ENCODE data around the gene OSER1. TPM values are rescaled to one million over a fixed set of nuclear protein-coding genes. Genes with fewer than 3 reads are reported as not detected.

The OSER1 gene
- total RNA-seq, 1 experiment from 2014 or later = 35.7 TPM

- H2BK12ac ChIP-seq (ENCODE audit: insufficient read length, low read depth, low read length) = no peak overlapping the region
- peak overlapping the region in 1 of 3 experiments; percentile 60; a peak in 1 of 7 replicates for H3K27ac Mint-ChIP-seq
- H2AK5ac ChIP-seq (ENCODE audit: insufficient read length, low read length) = no peak overlapping the region
- no peaks in the 10 kb centered on the region for H3K79me1 ChIP-seq (ENCODE audit: insufficient read depth, low read depth, low read length, poor library complexity, severe bottlenecking)
- H3K23me2 ChIP-seq (ENCODE audit: insufficient read length, low read depth, low read length, poor library complexity, severe bottlenecking) = no peaks in the 10 kb centered on the region
- H4K20me1 ChIP-seq (ENCODE audit: control insufficient read depth, insufficient read depth, insufficient read length) = no peaks in the 10 kb centered on the region
- no peaks in the 10 kb centered on the region; the same call in 1 of the 2 replicates for H3K27me3 Mint-ChIP-seq (ENCODE audit: low read depth)
- H3K9ac ChIP-seq (ENCODE audit: extremely low read depth, insufficient read length, low read length) = no peak overlapping the region
- H2AFZ ChIP-seq (ENCODE audit: low read length) = no peak overlapping the region
- WGBS (ENCODE audit: extremely low coverage, insufficient read length, low lambda C conversion rate) = no CpG with 5 or more reads among the region's 21 CpGs
- H4K8ac ChIP-seq (replicated peaks; ENCODE audit: insufficient read length, low read depth, low read length) = no peak overlapping the region
- no peak overlapping the region for H3K56ac ChIP-seq (ENCODE audit: insufficient read length, low read depth, low read length)
- no peaks in the 10 kb centered on the region for H3K27me3 ChIP-seq (ENCODE audit: insufficient read depth, low read length)
- H3K4me3 Mint-ChIP-seq = no peak overlapping the region
- no peaks in the 10 kb centered on the region for H3K9me3 ChIP-seq (ENCODE audit: control insufficient read depth, low read depth, low read length)
- no peak overlapping the region for H2BK20ac ChIP-seq (ENCODE audit: low read depth, low read length, poor library complexity, severe bottlenecking)
- H3K9me3 Mint-ChIP-seq = no peaks in the 10 kb centered on the region
- no peak for TF ChIP-seq CTCF (conservative IDR thresholded peaks at IDR 0.05)
- no peak overlapping the region for H2BK120ac ChIP-seq (ENCODE audit: low read depth, low read length, poor library complexity, severe bottlenecking)
- H3K18ac ChIP-seq (ENCODE audit: insufficient read length, low read depth, low read length) = no peak overlapping the region
- H3K4me1 Mint-ChIP-seq = peaks cover 15 to 19% of the 10 kb centered on the region in 2 experiments
- H4K91ac ChIP-seq (ENCODE audit: insufficient read length, low read depth, low read length) = no peak overlapping the region
- no peak overlapping the region for H3K4me2 ChIP-seq (ENCODE audit: insufficient read depth, insufficient read length, low read length)
- no peak overlapping the region for H2BK15ac ChIP-seq (ENCODE audit: low read depth, low read length)
- H3K36me3 Mint-ChIP-seq (ENCODE audit: insufficient read depth in 1 of 3, low read depth in 3 of 3) = no peaks in the 10 kb centered on the region
- H4K5ac ChIP-seq (ENCODE audit: insufficient read length, low read depth, low read length) = no peak overlapping the region
- H2BK5ac ChIP-seq (ENCODE audit: insufficient read length, low read length) = no peak overlapping the region
- no peak overlapping the region for H3K14ac ChIP-seq (ENCODE audit: insufficient read depth, low read length)
- H3K4me1 ChIP-seq (ENCODE audit: insufficient read depth, low read length) = no peaks in the 10 kb centered on the region
- H3K23ac ChIP-seq (ENCODE audit: insufficient read length, low read depth, low read length) = no peak overlapping the region
- H3T11ph ChIP-seq (ENCODE audit: low read length) = no peak overlapping the region
- H3K79me2 ChIP-seq (ENCODE audit: insufficient read depth, low read length) = no peaks in the 10 kb centered on the region
- H3K4ac ChIP-seq (ENCODE audit: low read depth, low read length) = no peak overlapping the region
- no peak for DNase-seq
- no peak overlapping the region for H3K27ac ChIP-seq (ENCODE audit: insufficient read length, low read depth, low read length)
These were observed 46.4 kb upstream of the OSER1 start for GRCh38 chr20:44256961-44257360.
